NT2/D1 (cell line): ENCODE measurements around the gene IFT43.

ENCODE experiments used
- DNase-seq: peaks from one replicate; pipeline ENCODE4 v3.0.0-alpha.2; 2011; ENCODE audit warnings: low read depth, low spot score
- H3K27me3 ChIP-seq: 2 replicates; pipeline ENCODE4 v1.6.0; 2011; ENCODE audit warnings: mild to moderate bottlenecking; ENCODE audit not compliant: insufficient read length, insufficient read depth
- H3K36me3 ChIP-seq: 2 replicates; pipeline ENCODE4 v1.6.1; 2011; ENCODE audit warnings: mild to moderate bottlenecking, low read length, mixed read lengths; ENCODE audit not compliant: insufficient read depth, insufficient read length
- H3K4me1 ChIP-seq: 2 replicates; pipeline ENCODE4 v1.5.1; 2011; ENCODE audit not compliant: insufficient read depth, insufficient read length
- H3K4me3 ChIP-seq: 2 replicates; pipeline ENCODE4 v1.5.1; 2011; ENCODE audit warnings: low read depth; ENCODE audit not compliant: insufficient read length
- H3K9ac ChIP-seq: 2 replicates; pipeline ENCODE4 v1.6.0; 2011; ENCODE audit warnings: low read depth; ENCODE audit not compliant: insufficient read length
- H3K9me3 ChIP-seq: 2 replicates; pipeline ENCODE4 v1.5.1; 2011; ENCODE audit warnings: mild to moderate bottlenecking, low read length; ENCODE audit not compliant: insufficient read depth
- SUZ12 ChIP-seq: IDR thresholded peaks from 2 replicates; pipeline ENCODE4 v1.6.1; 2011; ENCODE audit not compliant: insufficient read length, insufficient read depth; ENCODE audit errors: extremely low read depth
- YY1 ChIP-seq: IDR thresholded peaks from 2 replicates; pipeline ENCODE4 v1.6.1; 2011; ENCODE audit not compliant: insufficient read length, insufficient read depth
- ZNF274 ChIP-seq: IDR thresholded peaks from 2 replicates; pipeline ENCODE4 v1.6.1; 2011; ENCODE audit warnings: mild to moderate bottlenecking, low read depth, low read length

Gene IFT43

GRCh38 chr14:75961662-75962061, 23.9 kb upstream of the IFT43 start:
- Histone ChIP-seq H3K9ac (no peak overlapping the region), H3K27me3 (no peaks in the 10 kb centered on the region), H3K4me3 (no peak overlapping the region), H3K9me3 (no peaks in the 10 kb centered on the region), H3K4me1 (no peaks in the 10 kb centered on the region), H3K36me3 (peaks cover 2% of the 10 kb centered on the region)
- TF ChIP-seq ZNF274 = no peak
- no peak for TF ChIP-seq SUZ12
- no peak for TF ChIP-seq YY1
- DNase-seq = no peak

GRCh38 chr14:75967866-75968265, 17.7 kb upstream of the IFT43 start:
- Histone ChIP-seq H3K9ac (no peak overlapping the region), H3K4me3 (no peak overlapping the region), H3K36me3 (no peaks in the 10 kb centered on the region), H3K4me1 (no peaks in the 10 kb centered on the region), H3K9me3 (no peaks in the 10 kb centered on the region; the same call in 1 of the 2 replicates), H3K27me3 (no peaks in the 10 kb centered on the region)
- DNase-seq = no peak
- no peak for TF ChIP-seq ZNF274
- no peak for TF ChIP-seq SUZ12
- no peak for TF ChIP-seq YY1

- Histone ChIP-seq H3K9ac (no peak overlapping the region), H3K36me3 (no peaks in the 10 kb centered on the region), H3K9me3 (no peaks in the 10 kb centered on the region; the same call in 1 of the 2 replicates), H3K4me3 (no peak overlapping the region), H3K4me1 (no peaks in the 10 kb centered on the region), H3K27me3 (no peaks in the 10 kb centered on the region)
- TF ChIP-seq YY1 (no peak), ZNF274 (no peak), SUZ12 (no peak)
- no peak for DNase-seq
Measured at GRCh38 chr14:75968456-75968855, 17.1 kb upstream of the IFT43 start.

GRCh38 chr14:75969126-75969525, 16.4 kb upstream of the IFT43 start:
- H3K9me3 ChIP-seq = no peaks in the 10 kb centered on the region; the same call in 1 of the 2 replicates
- H3K36me3 ChIP-seq = no peaks in the 10 kb centered on the region
- DNase-seq = no peak
- no peaks in the 10 kb centered on the region for H3K4me1 ChIP-seq
- TF ChIP-seq YY1 (no peak), SUZ12 (no peak), ZNF274 (no peak)
- no peaks in the 10 kb centered on the region for H3K27me3 ChIP-seq
- no peak overlapping the region for H3K9ac ChIP-seq
- no peak overlapping the region for H3K4me3 ChIP-seq

GRCh38 chr14:75969891-75970290, 15.7 kb upstream of the IFT43 start:
- H3K36me3 ChIP-seq = no peaks in the 10 kb centered on the region
- H3K9ac ChIP-seq = no peak overlapping the region
- H3K4me1 ChIP-seq = no peaks in the 10 kb centered on the region
- TF ChIP-seq YY1 (no peak), SUZ12 (no peak), ZNF274 (no peak)
- no peak overlapping the region for H3K4me3 ChIP-seq
- DNase-seq = no peak
- no peaks in the 10 kb centered on the region for H3K27me3 ChIP-seq
- no peaks in the 10 kb centered on the region; the same call in 1 of the 2 replicates for H3K9me3 ChIP-seq

GRCh38 chr14:75970989-75971388, 14.6 kb upstream of the IFT43 start:
- DNase-seq = no peak
- Histone ChIP-seq H3K4me3 (no peak overlapping the region), H3K36me3 (no peaks in the 10 kb centered on the region), H3K4me1 (no peaks in the 10 kb centered on the region), H3K27me3 (no peaks in the 10 kb centered on the region), H3K9me3 (no peaks in the 10 kb centered on the region; the same call in 1 of the 2 replicates), H3K9ac (no peak overlapping the region)
- TF ChIP-seq SUZ12 (no peak), YY1 (no peak), ZNF274 (no peak)

- peaks cover under 1% of the 10 kb centered on the region for H3K4me1 ChIP-seq
- H3K36me3 ChIP-seq = no peaks in the 10 kb centered on the region
- H3K9me3 ChIP-seq = no peaks in the 10 kb centered on the region; the same call in 1 of the 2 replicates
- TF ChIP-seq SUZ12 = no peak
- no peak for TF ChIP-seq ZNF274
- DNase-seq = no peak
- no peak overlapping the region for H3K4me3 ChIP-seq
- H3K9ac ChIP-seq = no peak overlapping the region
- H3K27me3 ChIP-seq = no peaks in the 10 kb centered on the region
Measured at GRCh38 chr14:75971509-75971908, 14.1 kb upstream of the IFT43 start.

- no peak overlapping the region for H3K9ac ChIP-seq
- H3K4me1 ChIP-seq = peaks cover 3% of the 10 kb centered on the region
- TF ChIP-seq SUZ12 = no peak
- no peak for TF ChIP-seq YY1
- no peak for TF ChIP-seq ZNF274
- no peaks in the 10 kb centered on the region for H3K9me3 ChIP-seq
- H3K36me3 ChIP-seq = no peaks in the 10 kb centered on the region
- H3K27me3 ChIP-seq = no peaks in the 10 kb centered on the region
- H3K4me3 ChIP-seq = no peak overlapping the region
- DNase-seq = no peak
Measured at GRCh38 chr14:75972801-75973421, 12.7 kb upstream of the IFT43 start.
